ENCODE results near the gene ADAMTSL3. TPM values are rescaled to one million over a fixed set of nuclear protein-coding genes. Genes with fewer than 3 reads are reported as not detected.

The ADAMTSL3 gene
- total and polyA plus RNA-seq, 2 of the 8 experiments (the other 6 are each of a cell fraction or from before 2014, with no cell fraction given), result 0.35 to 1.4 TPM

- Histone ChIP-seq H2AFZ (ENCODE audit: low read length) (no peak overlapping the region), H3K56ac (replicated peaks; ENCODE audit: insufficient read length, low read depth, low read length) (no peak overlapping the region), H3K4me2 (ENCODE audit: insufficient read depth in 1 of 2, low read depth in 2 of 2, low read length in 2 of 2) (no peak overlapping the region), H2BK120ac (replicated peaks; ENCODE audit: low read depth, low read length) (no peak overlapping the region), H3K79me2 (ENCODE audit: control insufficient read depth in 1 of 2, insufficient read depth in 2 of 2, low read length in 2 of 2) (no peaks in the 10 kb centered on the region), H3K79me1 (ENCODE audit: low read depth, low read length) (no peaks in the 10 kb centered on the region), H3K23ac (ENCODE audit: insufficient read length) (no peak overlapping the region), H3K9me3 (ENCODE audit: insufficient read depth in 2 of 2, low read depth in 1 of 2, low read length in 1 of 2) (peaks cover 3 to 5% of the 10 kb centered on the region in 2 experiments; a peak in 2 of 4 replicates), H2BK12ac (ENCODE audit: low read depth, low read length) (no peak overlapping the region), H3K9ac (replicated peaks in 1 of 4; ENCODE audit: extremely low read depth in 1 of 4, low read depth in 3 of 4, low read length in 3 of 4) (no peak overlapping the region), H3K4me1 (replicated peaks in 1 of 4; ENCODE audit: control insufficient read depth in 3 of 4, insufficient read depth in 4 of 4, low read length in 3 of 4) (peaks cover 2 to 7% (median 5%) of the 10 kb centered on the region in 4 experiments; a peak in 6 of 7 replicates), H3K27ac (ENCODE audit: low read depth, low read length) (no peak overlapping the region), H3K4ac (replicated peaks; ENCODE audit: insufficient read length, low read depth, low read length) (no peak overlapping the region), H4K91ac (replicated peaks; ENCODE audit: insufficient read length, low read length) (no peak overlapping the region), H2AK5ac (ENCODE audit: low read depth, low read length) (no peak overlapping the region), H4K20me1 (replicated peaks in 1 of 2; ENCODE audit: control insufficient read depth in 1 of 2, insufficient read depth in 2 of 2, low read length in 2 of 2) (peaks cover 0 to 2% of the 10 kb centered on the region in 2 experiments), H3K36me3 (ENCODE audit: control insufficient read depth in 2 of 4, insufficient read depth in 4 of 4, low read length in 3 of 4) (no peaks in the 10 kb centered on the region), H3K4me3 (ENCODE audit: extremely low read depth in 1 of 4, insufficient read depth in 2 of 4, low read depth in 3 of 4, low read length in 4 of 4) (no peak overlapping the region), H2BK5ac (ENCODE audit: low read depth, low read length) (no peak overlapping the region), H4K8ac (ENCODE audit: extremely low read depth, insufficient read depth, low read length) (no peak overlapping the region), H2BK20ac (ENCODE audit: low read length) (no peak overlapping the region), H3K18ac (ENCODE audit: extremely low read depth, low read length) (no peak overlapping the region), H3K27me3 (replicated peaks in 1 of 4; ENCODE audit: control insufficient read depth in 3 of 4, extremely low read depth in 1 of 4, insufficient read depth in 3 of 4, low read length in 3 of 4) (no peaks in the 10 kb centered on the region), H3K14ac (ENCODE audit: insufficient read length) (no peak overlapping the region), H4K5ac (ENCODE audit: insufficient read length, low read depth, low read length) (no peak overlapping the region), H2BK15ac (ENCODE audit: low read length) (no peak overlapping the region), H3K23me2 (ENCODE audit: low read depth, low read length) (peaks cover 5% of the 10 kb centered on the region; the same call in 1 of the 2 replicates)
- ChIA-PET CTCF (ENCODE audit: partially characterized antibody) (interaction anchor here (1.5 kb wide), 1 partner anchor 127 kb away, joined by 4 read pairs; no protein-coding TSS in a partner anchor), POLR2A (ENCODE audit: partially characterized antibody) (no interaction called here)
- 41% methylated on average over 2 of the region's 2 CpGs; no CpG with 5 or more reads in 1 of the 2 experiments for WGBS, 2 experiments (ENCODE audit: extremely low coverage in 1 of 2, insufficient coverage in 1 of 2, insufficient read length in 1 of 2, insufficient replicate concordance in 2 of 2, low coverage in 1 of 2, low lambda C conversion rate in 2 of 2, missing lambda C conversion rate in 1 of 2)
- DNase-seq (ENCODE audit: low read depth in 1 of 2, low spot score in 2 of 2) (no peak), FAIRE-seq (no peak)
- TF ChIP-seq POU5F1 (IDR thresholded peaks at IDR 0.05; ENCODE audit: low read depth, low read length), result no peak
- TF ChIP-seq CREB1 (IDR thresholded peaks at IDR 0.05), result no peak
- no peak for TF ChIP-seq HDAC2 (IDR thresholded peaks at IDR 0.05; ENCODE audit: borderline replicate concordance in 1 of 2, low read depth in 2 of 2, low read length in 2 of 2)
- TF ChIP-seq ZNF274 (IDR thresholded peaks at IDR 0.05; ENCODE audit: borderline replicate concordance, extremely low read depth, low read length), result no peak
- no peak for TF ChIP-seq HDAC6 (IDR thresholded peaks at IDR 0.05; ENCODE audit: low read depth, low read length)
- TF ChIP-seq CBX8 (IDR thresholded peaks at IDR 0.05; ENCODE audit: borderline replicate concordance, low read depth, low read length), result no peak
- no peak for TF ChIP-seq TAF1 (IDR thresholded peaks at IDR 0.05; ENCODE audit: low read depth, low read length)
- no peak for TF ChIP-seq SP2 (IDR thresholded peaks at IDR 0.05; ENCODE audit: low read length)
- TF ChIP-seq SRF (IDR thresholded peaks at IDR 0.05; ENCODE audit: low read depth, low read length), result no peak
- TF ChIP-seq ASH2L (IDR thresholded peaks at IDR 0.05; ENCODE audit: low read length), result no peak
- no peak for TF ChIP-seq POLR2AphosphoS5 (IDR thresholded peaks at IDR 0.05; ENCODE audit: low read depth, low read length)
- no peak for TF ChIP-seq YY1 (IDR thresholded peaks at IDR 0.05; ENCODE audit: low read depth, low read length)
- TF ChIP-seq EZH2 (IDR thresholded peaks at IDR 0.05; ENCODE audit: low read depth, low read length, severe bottlenecking), result no peak
- TF ChIP-seq PHF8 (conservative IDR thresholded peaks at IDR 0.05; ENCODE audit: low read depth, low read length), result no peak
- no peak for TF ChIP-seq SIRT6 (IDR thresholded peaks at IDR 0.05; ENCODE audit: low read length)
- no peak for TF ChIP-seq RFX5 (IDR thresholded peaks at IDR 0.05; ENCODE audit: borderline replicate concordance, low read depth, low read length)
These were observed 45.1 kb downstream of the ADAMTSL3 start for GRCh38 chr15:83699028-83699427.
